Gastrocnemius medialis (tissue), 4 donors: ENCODE measurements around the gene PMS2. TPM values are rescaled to one million over a fixed set of nuclear protein-coding genes. Genes with fewer than 3 reads are reported as not detected.
"Not testable (repeated sequence)": the region's sequence is repeated elsewhere in the genome, so short reads cannot be mapped to it uniquely, and the experiment has no call there.

ENCODE experiments used
- ATAC-seq, 2 donors: fragments of 150-250 bp; one replicate each; pipeline ENCODE4 v1.9.1; 2016
- DNase-seq, 2 donors: peaks; one replicate each; pipeline ENCODE4 v3.0.0-alpha.2; 2019
- H3K27ac ChIP-seq, 4 donors: fragments of 200-600 bp; sonication (generic); 1 replicate in 1 of 4; 2 replicates in 3 of 4; pipeline ENCODE4 v1.5.1; 2016 to 2018; ENCODE audit warnings: mild to moderate bottlenecking in 2 of 4, moderate library complexity in 1 of 4
- H3K27me3 ChIP-seq, 3 donors: fragments of 200-600 bp; sonication (generic) in 2 of 3; 1 replicate in 1 of 3; 2 replicates in 2 of 3; pipeline versions ENCODE4 v1.5.1 to v1.6.0; 2016 to 2019; ENCODE audit warnings: mild to moderate bottlenecking in 1 of 3, moderate library complexity in 1 of 3
- H3K36me3 ChIP-seq, 2 donors: fragments of 200-600 bp; sonication (generic) in 1 of 2; one replicate each; pipeline ENCODE4 v1.5.1; 2017 to 2018
- H3K4me1 ChIP-seq, 2 donors: fragments of 200-600 bp; sonication (generic) in 1 of 2; one replicate each; pipeline ENCODE4 v1.5.1; 2016 to 2017; ENCODE audit warnings: mild to moderate bottlenecking in 2 of 2
- H3K4me3 ChIP-seq, 4 donors: fragments of 200-600 bp; sonication (generic) in 3 of 4; 1 replicate in 1 of 4; 2 replicates in 3 of 4; pipeline ENCODE4 v1.5.1; 2016 to 2019; ENCODE audit warnings: mild to moderate bottlenecking in 2 of 4
- H3K9me3 ChIP-seq, 3 donors: fragments of 200-600 bp; sonication (generic) in 2 of 3; 1 replicate in 1 of 3; 2 replicates in 2 of 3; pipeline ENCODE4 v1.5.1; 2016 to 2019
- in situ Hi-C, 4 donors: fragments of 200-750 bp; cut with MboI; loops; one replicate each; pipeline versions ENCODE4 v1.15.0 to v1.8.0; 2017; ENCODE audit warnings: low sequenced_read_pairs in 4 of 4
- intact Hi-C: fragments of 100-400 bp; cut with DNase I; formaldehyde crosslinking; loops from one replicate; pipeline ENCODE4 v1.15.1; 2023; ENCODE audit warnings: low total_unique reads
- total RNA-seq, 4 donors: library from RNA; depleted of rRNA; stranded (reverse); fragments of >200 nt; gene quantifications; one replicate each; pipeline versions ENCODE4 v1.1.0 to v1.2.3, GENCODE V29; 2016

The PMS2 gene
- total RNA-seq, 4 donors from 2014 or later = 3.6 to 9.0 (median 7.2) TPM

- intact Hi-C loops, H3K27me3 ChIP-seq, DNase-seq, in situ Hi-C loops, H3K27ac ChIP-seq, H3K4me3 ChIP-seq, ATAC-seq, H3K4me1 ChIP-seq, H3K9me3 ChIP-seq, H3K36me3 ChIP-seq: not testable (repeated sequence)
These were observed 38.4 kb downstream of the PMS2 start, which contains the start of gene RSPH10B for GRCh38 chr7:5970347-5970911. TSS of gene RSPH10B (minus strand) at chr7:5970689. CDS start at chr7:5967116, 3,573 bp downstream.

GRCh38 chr7:5963810-5964209 is 45.0 kb downstream of the PMS2 start:
- H3K9me3 ChIP-seq, in situ Hi-C loops, DNase-seq, ATAC-seq, H3K4me1 ChIP-seq, intact Hi-C loops, H3K27ac ChIP-seq, H3K4me3 ChIP-seq, H3K36me3 ChIP-seq, H3K27me3 ChIP-seq: not testable (repeated sequence)

- in situ Hi-C loops, ATAC-seq: not testable (repeated sequence)
These were observed 45.6 kb downstream of the PMS2 start for GRCh38 chr7:5963205-5963604.

GRCh38 chr7:5934945-5935450 is 73.9 kb downstream of the PMS2 start:
- H3K27ac ChIP-seq, intact Hi-C loops, ATAC-seq, in situ Hi-C loops, H3K4me3 ChIP-seq, H3K36me3 ChIP-seq, DNase-seq, H3K4me1 ChIP-seq, H3K9me3 ChIP-seq, H3K27me3 ChIP-seq: not testable (repeated sequence)

More at GRCh38 chr7:5963205-5963604, 45.6 kb downstream of the PMS2 start:
- H3K36me3 ChIP-seq, H3K27ac ChIP-seq, H3K4me3 ChIP-seq, H3K9me3 ChIP-seq, DNase-seq, intact Hi-C loops, H3K27me3 ChIP-seq, H3K4me1 ChIP-seq: not testable (repeated sequence)

GRCh38 chr7:5931905-5932644 is 76.8 kb downstream of the PMS2 start:
- H3K27me3 ChIP-seq, in situ Hi-C loops, H3K9me3 ChIP-seq, H3K4me1 ChIP-seq, H3K4me3 ChIP-seq, H3K36me3 ChIP-seq, intact Hi-C loops: not testable (repeated sequence)
- ATAC-seq (peak; percentile 73 to 80), DNase-seq (peak; percentile 3 to 15)
- H3K27ac ChIP-seq = peak overlapping the region in 1 of 4 donors; percentile 46

GRCh38 chr7:5931250-5931649 is 77.6 kb downstream of the PMS2 start:
- DNase-seq, intact Hi-C loops, in situ Hi-C loops, H3K4me1 ChIP-seq, H3K36me3 ChIP-seq, H3K9me3 ChIP-seq, ATAC-seq, H3K4me3 ChIP-seq, H3K27me3 ChIP-seq: not testable (repeated sequence)
- H3K27ac ChIP-seq = peak overlapping the region in 2 of 4 donors; percentile 18 to 39

GRCh38 chr7:5930290-5930689 is 78.6 kb downstream of the PMS2 start:
- H3K36me3 ChIP-seq, H3K4me3 ChIP-seq, DNase-seq, H3K27ac ChIP-seq, intact Hi-C loops, H3K27me3 ChIP-seq, H3K9me3 ChIP-seq, in situ Hi-C loops, ATAC-seq, H3K4me1 ChIP-seq: not testable (repeated sequence)

GRCh38 chr7:5926263-5926870 is 82.5 kb downstream of the PMS2 start:
- H3K27ac ChIP-seq, in situ Hi-C loops, H3K9me3 ChIP-seq, intact Hi-C loops, H3K36me3 ChIP-seq, H3K4me1 ChIP-seq, DNase-seq, H3K4me3 ChIP-seq, H3K27me3 ChIP-seq: not testable (repeated sequence)
- ATAC-seq = peak; percentile 78 to 88

- H3K27me3 ChIP-seq = not testable (repeated sequence)
- in situ Hi-C loops = loop anchor here in 1 of 4 donors (25.0 kb wide), 1 partner anchor 888 kb away; no protein-coding TSS in a partner anchor
These were observed 84.2 kb downstream of the PMS2 start for GRCh38 chr7:5924630-5925029.

GRCh38 chr7:5924180-5924579 is 84.7 kb downstream of the PMS2 start:
- H3K36me3 ChIP-seq, H3K9me3 ChIP-seq, H3K27ac ChIP-seq, H3K4me1 ChIP-seq, H3K27me3 ChIP-seq, H3K4me3 ChIP-seq, ATAC-seq, intact Hi-C loops, DNase-seq: not testable (repeated sequence)
- in situ Hi-C loops = loop anchor here in 1 of 4 donors (25.0 kb wide), 1 partner anchor 888 kb away; no protein-coding TSS in a partner anchor

More at GRCh38 chr7:5924630-5925029, 84.2 kb downstream of the PMS2 start:
- H3K27ac ChIP-seq, DNase-seq, H3K4me3 ChIP-seq, ATAC-seq, H3K9me3 ChIP-seq, H3K36me3 ChIP-seq, H3K4me1 ChIP-seq, intact Hi-C loops: not testable (repeated sequence)
